Ovary (tissue), 3 donors: ENCODE data around the gene KCNAB1.

ENCODE experiments used
- POLR2A ChIP-seq: fragments of 450-650 bp; IDR thresholded peaks from one replicate; pipeline ENCODE4 v1.6.1; 2017; ENCODE audit warnings: antibody characterized with exemption, mild to moderate bottlenecking, moderate library complexity
- TF ChIP-seq, protein P1 (sequence below), 3 donors: fragments of 450-650 bp in 2 of 3; fragments of 200-600 bp in 1 of 3; IDR thresholded peaks; one replicate each; pipeline versions ENCODE4 v1.5.1 to v1.8.0; 2016 to 2022; ENCODE audit warnings: antibody characterized with exemption in 3 of 3, mild to moderate bottlenecking in 1 of 3
- donor health status: DM: no; HTN: no; CAD: no.

DNA sequence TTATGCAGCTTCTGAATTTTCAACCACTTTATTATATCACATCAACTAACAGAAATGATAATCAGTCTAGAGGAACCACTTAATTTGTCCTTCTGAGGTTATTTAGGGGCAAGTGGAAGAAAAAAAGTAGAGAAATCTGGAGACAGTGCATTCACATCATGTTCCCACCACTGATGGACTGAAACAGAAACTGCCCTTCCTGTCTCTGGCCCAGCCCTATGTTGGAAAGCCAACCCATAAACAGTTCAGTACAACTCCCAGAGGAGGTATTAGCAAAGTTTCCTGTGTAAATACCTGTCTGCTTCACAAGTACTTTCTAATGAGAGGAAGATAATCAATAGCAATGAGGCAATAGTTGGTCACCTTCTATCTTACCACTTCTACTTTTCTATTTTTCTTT is 228.7 kb downstream of the KCNAB1 start:
- no peak for TF ChIP-seq POLR2A
- TF ChIP-seq, protein P1, sequence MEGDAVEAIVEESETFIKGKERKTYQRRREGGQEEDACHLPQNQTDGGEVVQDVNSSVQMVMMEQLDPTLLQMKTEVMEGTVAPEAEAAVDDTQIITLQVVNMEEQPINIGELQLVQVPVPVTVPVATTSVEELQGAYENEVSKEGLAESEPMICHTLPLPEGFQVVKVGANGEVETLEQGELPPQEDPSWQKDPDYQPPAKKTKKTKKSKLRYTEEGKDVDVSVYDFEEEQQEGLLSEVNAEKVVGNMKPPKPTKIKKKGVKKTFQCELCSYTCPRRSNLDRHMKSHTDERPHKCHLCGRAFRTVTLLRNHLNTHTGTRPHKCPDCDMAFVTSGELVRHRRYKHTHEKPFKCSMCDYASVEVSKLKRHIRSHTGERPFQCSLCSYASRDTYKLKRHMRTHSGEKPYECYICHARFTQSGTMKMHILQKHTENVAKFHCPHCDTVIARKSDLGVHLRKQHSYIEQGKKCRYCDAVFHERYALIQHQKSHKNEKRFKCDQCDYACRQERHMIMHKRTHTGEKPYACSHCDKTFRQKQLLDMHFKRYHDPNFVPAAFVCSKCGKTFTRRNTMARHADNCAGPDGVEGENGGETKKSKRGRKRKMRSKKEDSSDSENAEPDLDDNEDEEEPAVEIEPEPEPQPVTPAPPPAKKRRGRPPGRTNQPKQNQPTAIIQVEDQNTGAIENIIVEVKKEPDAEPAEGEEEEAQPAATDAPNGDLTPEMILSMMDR (IDR thresholded peaks at IDR 0.05): no peak
